HG03039 (cell line): ENCODE measurements around the gene TMEM45A.

Experiments used
- ATAC-seq: cut with Tn5 transposase; IDR thresholded peaks from one replicate; pipeline ENCODE4 v1.9.1; 2021; ENCODE audit warnings: mild to moderate bottlenecking, moderate library complexity; ENCODE audit not compliant: unreplicated experiment

The TMEM45A gene

GRCh38 chr3:100609305-100609704 is 116.9 kb downstream of the TMEM45A start, which contains the start of gene ADGRG7:
ADGRG7 (plus strand) TSS chr3:100609601; CDS start chr3:100609857, 256 bp downstream.
- no peak for ATAC-seq

- ATAC-seq = no peak
Observed at GRCh38 chr3:100609963-100610362, 117.5 kb downstream of the TMEM45A start.

- no peak for ATAC-seq
Observed at GRCh38 chr3:100611221-100611620, 118.8 kb downstream of the TMEM45A start.

GRCh38 chr3:100613721-100614390 is 121.4 kb downstream of the TMEM45A start:
- no peak for ATAC-seq

GRCh38 chr3:100614941-100615340 is 122.5 kb downstream of the TMEM45A start:
- ATAC-seq = no peak

GRCh38 chr3:100615684-100616083 is 123.3 kb downstream of the TMEM45A start:
- no peak for ATAC-seq

GRCh38 chr3:100621251-100621650 is 128.8 kb downstream of the TMEM45A start:
- ATAC-seq = no peak
